ENCODE results near the gene SARNP.
A peak's percentile ranks its signal among the peaks of the same experiment; 100 is the strongest.
"Not testable (repeated sequence)": the region's sequence is repeated elsewhere in the genome, so short reads cannot be mapped to it uniquely, and the experiment has no call there.

Gene SARNP

DNA sequence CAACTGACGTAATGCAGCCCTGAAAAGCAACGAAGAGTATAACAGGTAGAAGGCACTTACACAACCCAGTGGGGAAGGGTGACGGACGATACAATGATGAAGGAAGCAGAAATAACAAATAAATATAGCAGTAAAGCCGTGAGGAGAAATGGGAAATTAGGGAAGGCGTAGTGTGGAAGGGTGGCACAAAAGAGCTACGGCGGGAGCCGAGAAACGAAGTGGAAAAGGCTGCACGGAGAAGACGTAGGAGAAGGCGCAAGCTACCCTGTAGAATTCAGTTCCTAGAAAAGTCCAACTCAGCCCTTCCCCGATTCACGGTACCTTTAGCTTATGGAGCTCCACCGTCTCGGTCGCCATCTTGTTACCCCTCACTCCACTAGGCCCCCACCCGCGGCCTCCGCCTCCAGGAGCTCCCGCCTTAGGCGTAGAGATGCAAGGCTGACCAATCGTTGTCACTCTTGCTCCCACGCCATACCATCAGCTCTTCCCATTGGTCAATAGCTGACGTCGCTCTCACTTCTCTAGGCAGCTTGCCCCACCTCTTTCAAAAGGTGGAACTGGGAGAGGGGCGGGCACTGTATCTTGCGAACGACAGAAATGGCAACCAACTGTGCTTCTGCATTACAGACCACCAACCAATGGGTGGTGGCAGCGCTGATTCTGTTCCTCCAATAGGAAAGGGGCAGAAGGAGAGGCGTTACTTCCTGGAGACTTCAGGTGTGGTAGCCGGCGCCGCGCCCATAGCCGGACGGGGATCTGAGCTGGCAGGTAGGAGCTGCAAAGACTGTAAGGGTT is at the start of gene SARNP, which contains the start of gene ORMDL2:
TSS of gene SARNP (minus strand) at position 380 of the 795 bp plus-strand sequence. CDS start at position 357, 23 bp downstream.
TSS of gene ORMDL2 (plus strand) at position 697 of the 795 bp plus-strand sequence. CDS start 959 bp downstream, outside the sequence.
- peak; percentile 99 for DNase-seq

GRCh38 chr12:55866454-55867004 is 49.0 kb upstream of the SARNP start:
- DNase-seq: not testable (repeated sequence)

- no peak for DNase-seq
Observed at GRCh38 chr12:55865327-55865726, 47.8 kb upstream of the SARNP start.

GRCh38 chr12:55862931-55863330 is 45.4 kb upstream of the SARNP start:
- not testable (repeated sequence) for DNase-seq

- DNase-seq: no peak
Observed at GRCh38 chr12:55862286-55862685, 44.8 kb upstream of the SARNP start.

DNA sequence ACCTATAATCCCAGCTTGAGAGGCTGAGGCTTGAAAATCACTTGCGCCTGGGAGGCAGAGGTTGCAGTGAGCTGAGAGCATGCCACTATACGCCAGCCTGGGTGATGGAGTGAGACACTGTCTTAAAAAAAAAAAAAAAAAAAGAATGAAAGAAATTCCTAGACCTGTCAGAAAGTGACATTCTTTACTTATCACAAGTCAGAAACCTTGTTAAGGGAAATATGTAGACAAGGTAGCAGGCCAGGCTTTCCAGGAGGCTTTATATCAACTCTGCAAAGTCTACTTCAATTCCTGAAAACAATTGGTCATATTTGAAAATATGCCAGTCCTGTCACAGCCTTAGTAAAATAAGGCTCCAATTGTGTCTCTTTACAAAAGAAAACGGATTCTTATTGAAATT is 44.3 kb upstream of the SARNP start:
- DNase-seq: no peak

DNA sequence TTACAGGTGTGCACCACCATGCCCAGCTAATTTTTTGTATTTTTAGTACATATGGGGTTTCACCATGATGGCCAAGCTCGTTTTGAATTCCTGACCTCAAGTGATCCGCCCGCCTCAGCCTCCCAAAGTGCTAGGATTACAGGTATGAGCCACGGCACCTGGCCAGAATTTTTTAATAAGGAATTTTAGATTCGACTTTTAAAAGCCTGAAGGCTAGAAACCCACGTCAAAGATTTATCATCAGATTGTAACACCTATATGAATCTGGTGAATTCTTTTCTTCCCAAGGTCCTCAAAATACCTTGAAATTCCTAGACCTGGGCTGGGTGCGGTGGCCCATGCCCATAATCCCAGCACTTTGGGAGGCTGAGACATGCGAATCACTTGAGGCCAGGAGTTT is 43.9 kb upstream of the SARNP start:
- DNase-seq: no peak

DNA sequence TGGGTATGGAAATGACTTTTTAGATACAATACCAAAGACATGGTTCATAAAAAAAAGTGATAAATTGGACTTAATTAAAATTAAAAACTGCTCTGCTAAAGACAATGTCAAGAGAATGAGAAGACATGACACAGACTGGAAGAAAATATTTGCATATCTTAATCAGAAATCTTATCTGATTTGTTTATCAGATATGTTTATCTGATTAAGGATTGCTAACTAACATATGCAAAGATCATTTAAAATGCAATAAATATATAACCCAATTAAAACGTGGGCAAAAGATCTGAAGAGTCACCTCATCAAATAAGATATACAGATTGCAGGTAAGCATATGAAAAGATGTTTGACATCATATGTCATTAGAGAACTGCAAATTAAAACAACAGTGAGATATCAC is 35.2 kb upstream of the SARNP start:
- no peak for DNase-seq

- DNase-seq: no peak
Observed at GRCh38 chr12:55850893-55851292, 33.4 kb upstream of the SARNP start.

DNA sequence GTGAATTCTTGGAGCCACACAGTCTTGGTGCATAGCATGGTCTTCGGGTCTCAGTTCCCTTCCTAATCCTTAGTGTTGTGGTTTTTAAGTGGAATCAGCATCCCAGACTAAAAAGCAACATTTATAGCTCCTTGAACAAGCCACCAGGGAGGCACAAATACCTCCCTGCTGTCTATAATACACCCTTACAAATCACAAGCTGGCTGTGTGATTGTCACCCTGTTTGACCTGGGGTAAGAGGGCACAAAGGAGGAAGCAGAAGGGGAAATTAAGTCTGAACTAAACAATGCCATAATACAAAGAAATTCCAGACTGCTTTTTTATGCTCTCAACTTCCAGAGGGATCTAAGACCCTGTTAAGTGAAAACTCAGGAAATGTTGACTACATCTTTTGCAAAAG is 32.9 kb upstream of the SARNP start:
- no peak for DNase-seq

DNA sequence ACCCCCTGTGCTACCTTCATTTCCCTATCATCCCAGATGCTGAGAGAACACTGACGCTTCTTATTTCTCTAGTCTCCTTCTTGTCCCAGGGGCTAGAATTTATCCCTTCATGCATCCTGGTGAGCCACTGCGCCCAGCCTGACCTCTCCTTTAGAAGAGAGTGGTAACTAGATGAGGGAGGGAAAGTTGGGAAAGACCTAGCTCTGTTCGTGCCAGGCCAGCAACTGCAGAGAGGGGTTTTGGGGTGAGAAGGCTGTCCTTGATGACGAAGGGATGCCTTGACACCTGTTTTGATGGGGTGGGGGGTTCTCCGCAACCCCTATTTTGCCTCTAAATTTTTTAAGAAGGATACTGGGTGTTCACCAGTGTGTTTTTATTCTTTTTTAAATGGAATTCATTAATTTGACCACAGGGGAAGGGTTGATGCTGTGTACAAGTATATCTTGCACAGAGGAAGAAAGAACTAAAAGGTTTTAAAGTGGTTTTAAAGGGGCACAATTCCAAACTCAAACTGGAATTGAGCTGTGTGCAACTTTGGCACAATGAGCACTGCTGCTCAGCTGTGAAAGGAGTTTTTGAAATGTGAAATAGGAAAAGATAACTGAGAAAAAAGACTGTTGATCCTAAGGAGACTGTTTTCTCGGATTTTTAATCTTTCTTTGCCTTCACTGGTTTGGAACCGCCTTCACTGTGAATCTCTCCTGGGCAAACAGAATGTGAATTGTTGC is 32.3 kb upstream of the SARNP start:
- no peak for DNase-seq

DNA sequence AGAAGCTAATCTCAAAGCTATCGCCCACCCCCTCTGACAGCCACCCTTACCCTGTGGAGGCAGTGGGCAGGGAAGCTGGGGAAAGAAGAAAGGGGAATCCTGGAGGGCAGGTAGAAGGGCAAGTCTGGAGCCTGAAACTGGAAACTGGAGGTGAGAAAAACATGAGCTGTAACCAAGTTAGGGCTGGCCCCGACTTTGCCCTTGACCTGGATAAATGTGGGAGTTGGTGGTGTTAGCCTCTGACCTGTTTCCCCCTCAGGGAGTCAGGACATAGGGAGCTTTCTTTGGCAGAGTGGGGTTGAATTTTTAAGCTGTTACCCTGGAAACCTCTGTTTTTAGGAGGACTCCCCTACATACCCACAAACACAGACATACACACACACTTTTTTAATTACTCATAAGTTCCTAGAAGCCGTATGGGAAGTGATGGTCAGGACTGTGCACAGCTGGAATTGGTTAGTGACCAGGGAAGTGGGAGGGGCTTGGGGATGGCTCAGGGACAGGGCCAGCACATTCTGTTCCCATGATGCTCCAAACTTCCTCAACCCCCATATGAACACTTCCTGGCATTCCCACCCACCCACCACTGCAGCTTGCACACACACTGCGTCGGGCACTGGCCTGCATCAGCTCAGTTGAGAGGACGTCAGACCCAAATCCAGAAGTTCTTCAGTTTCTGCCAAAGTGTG is 30.2 kb upstream of the SARNP start:
- DNase-seq: peak; percentile 98

DNA sequence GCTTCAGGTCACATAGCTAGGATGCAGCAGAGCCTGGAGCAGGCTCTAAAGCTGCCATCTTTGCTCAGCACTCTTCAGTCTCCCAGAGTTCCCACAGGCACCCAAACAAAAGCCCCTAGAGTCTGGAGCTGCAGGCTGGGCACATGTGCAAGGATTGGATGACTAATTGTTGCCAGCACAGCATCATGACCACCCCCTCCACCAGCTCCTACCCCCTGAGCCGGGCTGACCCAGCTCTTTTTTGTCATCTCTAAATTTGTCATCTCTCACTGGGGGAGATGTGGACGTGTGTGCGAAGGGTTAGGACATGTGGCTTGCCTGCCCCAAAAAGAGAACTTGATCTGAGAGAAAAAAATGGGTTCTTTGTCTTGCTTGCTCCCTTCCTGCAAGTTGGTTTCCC is 29.5 kb upstream of the SARNP start:
- peak; percentile 96 for DNase-seq

- peak; percentile 9 for DNase-seq
Observed at GRCh38 chr12:55845785-55846496, 28.4 kb upstream of the SARNP start.

GRCh38 chr12:55845361-55845760 is 27.8 kb upstream of the SARNP start:
- peak; percentile 91 for DNase-seq

- peak; percentile 58 for DNase-seq
Observed at GRCh38 chr12:55844961-55845360, 27.4 kb upstream of the SARNP start.

DNA sequence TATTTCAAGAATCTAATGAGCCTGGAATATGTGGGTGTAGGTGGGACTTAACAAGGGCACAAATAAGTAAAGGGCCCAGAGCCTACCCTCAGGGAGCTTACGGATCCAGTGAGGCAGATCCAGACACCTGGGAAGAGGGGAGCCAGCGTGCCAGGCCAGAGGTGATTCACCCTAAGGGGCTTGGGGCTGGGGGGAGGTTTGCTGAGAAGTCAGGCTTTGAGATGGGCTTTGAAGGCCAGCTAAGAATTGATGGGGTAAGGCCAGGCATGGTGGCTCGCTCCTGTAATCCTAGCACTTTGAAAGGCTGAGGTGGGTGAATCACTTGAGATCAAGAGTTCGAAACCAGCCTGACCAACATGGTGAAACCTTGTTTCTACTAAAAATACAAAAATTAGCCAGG is 25.9 kb upstream of the SARNP start:
- DNase-seq: no peak

GRCh38 chr12:55842681-55843429 is 25.3 kb upstream of the SARNP start, which contains the start of gene MMP19:
TSS of gene MMP19 (minus strand) at chr12:55842936. CDS start at chr12:55842830, 106 bp downstream.
- DNase-seq: peak; percentile 85

GRCh38 chr12:55840581-55841351 is 23.2 kb upstream of the SARNP start:
- DNase-seq: peak; percentile 21

GRCh38 chr12:55839345-55840140 is 22.0 kb upstream of the SARNP start:
- DNase-seq: peak; percentile 4
